AG20443 (cell line): ENCODE data around the gene CCDC102B.
"Not testable (repeated sequence)": the region's sequence is repeated elsewhere in the genome, so short reads cannot be mapped to it uniquely, and the experiment has no call there.

Source experiments
- DNase-seq: peaks from one replicate; pipeline ENCODE4 v3.0.0; 2012; ENCODE audit warnings: low spot score, mixed read lengths

Gene CCDC102B

GRCh38 chr18:68830256-68831045, 32.6 kb downstream of the CCDC102B start:
- DNase-seq = no peak

GRCh38 chr18:68833756-68834155, 35.9 kb downstream of the CCDC102B start:
- no peak for DNase-seq

GRCh38 chr18:68837665-68838451, 40.0 kb downstream of the CCDC102B start:
- peak; percentile 41 for DNase-seq

- no peak for DNase-seq
These were observed 41.8 kb downstream of the CCDC102B start for GRCh38 chr18:68839701-68840100.

GRCh38 chr18:68840554-68841263, 42.8 kb downstream of the CCDC102B start:
- DNase-seq = peak; percentile 60

- DNase-seq = no peak
These were observed 43.4 kb downstream of the CCDC102B start for GRCh38 chr18:68841301-68841700.

- no peak for DNase-seq
These were observed 45.1 kb downstream of the CCDC102B start for GRCh38 chr18:68842951-68843350.

GRCh38 chr18:68843473-68844089, 45.7 kb downstream of the CCDC102B start:
- DNase-seq = no peak

GRCh38 chr18:68847219-68847837, 49.4 kb downstream of the CCDC102B start:
- DNase-seq = peak; percentile 12

- no peak for DNase-seq
These were observed 50.4 kb downstream of the CCDC102B start for GRCh38 chr18:68848242-68848641.

GRCh38 chr18:68854786-68855391, 57.0 kb downstream of the CCDC102B start:
- no peak for DNase-seq

- DNase-seq = no peak
These were observed 57.6 kb downstream of the CCDC102B start for GRCh38 chr18:68855491-68855890.

- no peak for DNase-seq
These were observed 63.5 kb downstream of the CCDC102B start for GRCh38 chr18:68861365-68861764.

GRCh38 chr18:68865021-68865420, 67.1 kb downstream of the CCDC102B start:
- no peak for DNase-seq

- DNase-seq = no peak
These were observed 67.6 kb downstream of the CCDC102B start for GRCh38 chr18:68865503-68865902.

- DNase-seq = no peak
These were observed 75.1 kb downstream of the CCDC102B start for GRCh38 chr18:68873003-68873402.

- no peak for DNase-seq
These were observed 76.5 kb downstream of the CCDC102B start for GRCh38 chr18:68874361-68874760.

- DNase-seq = not testable (repeated sequence)
These were observed 82.1 kb downstream of the CCDC102B start for GRCh38 chr18:68879947-68880346.

- no peak for DNase-seq
These were observed 89.5 kb downstream of the CCDC102B start for GRCh38 chr18:68887410-68887809.

- no peak for DNase-seq
These were observed 95.5 kb downstream of the CCDC102B start for GRCh38 chr18:68893354-68893753.

GRCh38 chr18:68897286-68897685, 99.4 kb downstream of the CCDC102B start:
- no peak for DNase-seq
